NCI-H2227 (cell line): Measurements from ENCODE around the gene SIX2.

Source experiments
- DNase-seq: peaks from one replicate; lab custom pipeline; 2025; ENCODE audit not compliant: unreplicated experiment; lab: John Stamatoyannopoulos, UW

Gene SIX2

DNA sequence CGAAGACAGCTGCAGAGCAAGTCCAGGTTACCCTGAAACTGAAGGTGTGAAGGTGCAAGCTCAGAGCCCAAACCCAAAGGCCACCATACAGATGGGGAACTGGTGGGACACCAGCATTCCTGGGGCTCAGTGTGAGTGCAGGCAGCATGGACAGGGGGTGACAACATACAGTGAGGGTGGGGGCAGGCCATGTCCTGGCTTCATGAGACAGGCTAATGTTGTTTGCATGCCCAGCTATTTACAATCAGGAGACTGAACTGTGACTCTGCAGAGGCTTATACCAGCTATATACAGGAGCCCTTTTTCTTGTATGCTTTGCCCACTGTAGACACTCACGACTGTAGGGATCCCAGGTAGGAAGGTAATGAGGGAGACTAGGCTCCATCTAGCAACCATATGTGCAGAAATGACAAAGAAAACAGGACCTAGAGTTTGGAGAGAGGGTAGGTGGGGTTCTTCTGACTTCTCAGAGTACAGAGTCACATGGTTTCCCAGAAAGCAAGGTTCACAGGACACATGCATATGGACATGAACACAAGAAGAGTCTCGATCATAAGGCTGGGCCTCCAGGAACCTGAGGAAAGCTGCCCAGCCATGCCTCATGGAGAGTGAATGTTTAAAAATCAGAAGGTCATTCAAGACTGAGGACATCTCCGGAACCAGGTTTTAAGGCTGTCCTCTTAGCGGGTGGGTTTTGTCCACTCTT is 41.4 kb downstream of the SIX2 start:
- DNase-seq = no peak

- DNase-seq = no peak
Observed at GRCh38 chr2:44967056-44967455, 42.2 kb downstream of the SIX2 start.

DNA sequence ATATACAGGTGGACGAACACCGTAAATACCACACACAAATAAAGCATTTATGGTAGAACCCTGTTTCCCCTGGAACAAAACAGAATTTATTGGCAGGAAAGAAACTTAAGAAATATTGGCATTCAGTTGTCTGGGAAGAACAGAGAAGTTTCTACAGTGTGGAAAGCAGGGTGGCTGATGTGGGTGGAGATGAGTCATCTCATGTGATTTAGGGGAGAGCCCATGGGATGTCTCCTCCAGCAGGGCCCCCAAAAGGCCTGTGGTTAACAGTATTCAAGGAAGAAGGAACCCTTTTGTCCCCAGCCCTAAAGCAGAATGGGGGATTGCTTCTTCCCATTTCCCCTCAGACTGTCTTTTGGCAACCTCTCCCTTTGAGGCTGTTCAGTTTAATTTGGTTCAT is 43.6 kb downstream of the SIX2 start:
- no peak for DNase-seq

DNA sequence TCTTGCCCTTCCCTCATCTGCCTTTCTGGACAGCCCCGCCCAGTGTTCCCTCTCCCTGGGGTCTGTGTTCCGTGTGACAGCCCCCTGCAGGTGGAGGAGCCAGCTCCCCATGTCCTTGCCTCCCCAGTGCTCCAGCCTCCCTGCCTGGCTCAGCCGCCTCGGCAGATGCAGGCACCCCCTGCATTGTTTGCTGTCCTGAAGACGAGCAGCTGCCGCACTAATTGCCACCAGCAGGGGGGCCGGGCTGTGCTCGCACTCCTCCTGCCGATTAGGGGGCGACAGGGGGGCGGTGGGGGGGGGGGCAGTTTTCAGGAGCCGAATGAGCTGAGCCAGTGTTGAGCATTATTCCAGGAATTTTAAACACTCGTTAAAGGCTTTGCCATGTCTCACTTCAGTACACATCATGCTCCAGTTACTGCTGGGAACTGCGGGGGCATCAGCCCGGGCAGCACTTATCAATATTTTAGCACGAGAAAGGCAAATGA is 44.5 kb downstream of the SIX2 start:
- DNase-seq = peak; percentile 82

- DNase-seq = no peak
Observed at GRCh38 chr2:44962176-44962695, 47.0 kb downstream of the SIX2 start.

- DNase-seq = no peak
Observed at GRCh38 chr2:44960871-44961270, 48.4 kb downstream of the SIX2 start.

DNA sequence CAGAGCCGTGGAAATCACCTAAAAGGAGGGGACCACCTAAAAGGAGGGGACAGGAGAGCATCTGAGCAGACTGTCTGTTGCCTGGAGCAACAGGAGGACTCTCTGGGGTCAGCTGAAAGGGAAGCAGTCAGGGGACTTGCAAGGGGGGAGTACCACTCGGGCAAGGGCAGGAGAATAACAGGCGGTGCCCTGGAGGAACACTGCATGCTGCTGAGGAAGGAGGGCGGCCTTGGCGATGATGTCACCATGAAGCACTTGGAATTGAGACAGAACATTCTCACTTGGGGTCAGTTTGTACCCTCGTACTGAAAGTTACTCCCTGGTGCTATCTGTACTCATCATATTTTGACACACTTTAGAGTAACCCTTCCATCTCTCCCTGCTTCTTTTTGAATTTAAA is 49.4 kb downstream of the SIX2 start:
- no peak for DNase-seq

DNA sequence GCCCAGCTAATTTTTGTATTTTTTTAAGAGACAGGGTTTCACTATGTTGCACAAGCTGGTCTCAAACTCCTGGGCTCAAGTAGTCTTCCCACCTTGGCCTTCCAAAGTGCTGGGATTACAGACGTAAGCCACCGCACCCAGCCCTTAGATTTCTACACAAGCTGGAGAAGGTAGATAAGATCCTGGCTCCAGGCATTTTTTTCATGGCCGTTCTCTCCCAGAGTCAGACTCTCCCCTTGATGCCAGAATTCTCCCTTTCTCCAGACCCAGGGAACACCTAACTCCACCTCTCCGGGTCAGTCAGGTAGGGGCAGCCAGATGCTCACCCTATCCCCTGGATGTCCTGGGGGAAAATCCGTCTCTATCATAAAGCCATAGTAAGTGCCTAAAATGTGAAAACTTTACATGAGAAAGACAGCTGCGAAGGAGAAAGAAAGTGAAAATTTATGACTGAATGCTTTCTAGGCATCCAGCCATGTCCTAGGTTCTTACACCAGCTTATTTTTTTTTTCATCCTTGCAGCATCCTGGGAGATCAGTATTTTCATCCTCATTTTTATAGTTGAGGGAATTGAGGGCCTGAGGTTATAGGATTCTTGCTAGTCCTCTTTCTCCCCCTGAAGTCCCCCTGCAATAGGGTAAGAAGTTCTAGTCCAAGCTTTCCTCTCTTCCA is 51.5 kb downstream of the SIX2 start:
- DNase-seq = no peak

- DNase-seq = no peak
Observed at GRCh38 chr2:44956843-44957242, 52.4 kb downstream of the SIX2 start.

DNA sequence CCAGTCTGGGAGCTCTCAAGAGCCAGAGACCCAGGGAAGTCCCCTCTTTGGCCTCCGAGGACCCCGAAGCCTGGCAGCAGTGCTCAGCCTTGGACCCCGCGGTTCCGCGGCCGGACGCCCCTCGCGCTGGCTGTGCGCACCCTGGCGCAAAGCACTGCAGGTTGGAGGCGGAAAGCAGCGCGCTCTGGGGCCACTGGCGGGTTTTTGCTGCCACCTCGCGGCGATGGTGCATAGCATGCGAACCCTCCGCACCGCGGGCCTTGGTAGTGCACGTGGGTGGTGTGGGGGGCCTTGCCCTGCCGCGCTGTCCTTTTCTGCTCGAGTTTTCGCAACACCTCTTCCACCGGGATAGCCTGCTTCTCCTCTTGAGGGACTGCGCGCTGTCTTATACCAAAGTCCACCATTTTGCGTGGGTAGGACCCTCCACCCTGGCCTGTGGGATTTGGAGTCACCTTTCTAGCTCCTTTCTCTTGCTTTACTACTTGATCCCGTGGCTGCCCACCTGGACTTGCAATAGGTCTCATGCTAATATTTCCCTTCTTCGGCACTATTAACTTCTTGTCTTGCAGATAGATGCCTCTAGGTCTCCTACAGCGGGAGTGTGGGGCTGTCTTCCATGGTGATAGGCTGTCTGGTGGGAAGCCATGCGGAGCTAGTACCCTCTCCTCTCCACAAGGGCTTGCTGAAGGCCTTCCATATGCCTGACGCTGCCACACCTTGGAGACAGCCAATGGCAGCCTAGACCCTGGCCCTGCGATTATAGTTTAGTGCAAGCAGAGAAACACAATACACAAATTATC is 53.5 kb downstream of the SIX2 start:
- peak; percentile 88 for DNase-seq
